NAMALWA (cell line): Measurements from ENCODE around the gene SUSD5.

Experiments
- DNase-seq: peaks from one replicate; pipeline ENCODE4 v3.0.0-alpha.2; 2015; ENCODE audit warnings: low spot score

Gene SUSD5

DNA sequence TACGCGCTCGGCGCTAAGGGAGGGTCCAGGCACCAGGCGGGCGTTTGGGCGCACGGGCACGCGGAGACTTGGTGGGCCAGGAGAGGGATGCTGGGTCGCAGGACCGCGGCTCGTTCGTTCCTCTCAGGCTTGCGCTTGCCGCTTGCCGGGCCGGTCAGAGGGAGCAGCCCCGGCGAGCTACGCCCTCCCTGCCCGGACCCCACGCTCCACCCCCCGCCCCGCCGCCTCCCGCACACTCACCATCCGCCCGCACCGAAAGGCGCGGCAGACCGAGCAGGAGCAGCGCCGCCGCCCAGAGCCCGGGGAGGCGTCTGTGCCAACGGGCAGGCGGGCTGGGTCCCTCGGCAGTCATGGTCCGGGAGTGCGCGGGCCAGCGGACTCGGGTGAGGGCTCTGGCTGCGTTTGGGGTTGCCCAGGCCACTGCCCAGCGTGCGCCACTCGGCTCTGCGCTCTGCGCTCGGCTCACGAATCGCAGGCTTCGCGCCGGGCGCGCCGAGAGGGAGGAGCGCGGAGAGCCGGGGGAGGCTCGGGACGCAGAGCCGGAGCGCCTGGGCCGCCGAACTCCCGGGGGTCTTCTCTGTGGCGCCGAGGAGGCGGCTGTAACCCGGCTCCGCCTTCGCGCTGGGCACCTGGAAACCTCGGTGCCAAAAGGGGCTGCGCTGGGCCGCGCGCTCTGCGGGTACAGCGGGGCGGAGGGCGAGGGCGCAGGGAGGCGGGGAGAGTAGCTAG, at the start of gene SUSD5:
SUSD5 (minus strand) TSS at position 365 of the 729 bp plus-strand sequence; CDS start at position 352, 13 bp downstream.
- no peak for DNase-seq

DNA sequence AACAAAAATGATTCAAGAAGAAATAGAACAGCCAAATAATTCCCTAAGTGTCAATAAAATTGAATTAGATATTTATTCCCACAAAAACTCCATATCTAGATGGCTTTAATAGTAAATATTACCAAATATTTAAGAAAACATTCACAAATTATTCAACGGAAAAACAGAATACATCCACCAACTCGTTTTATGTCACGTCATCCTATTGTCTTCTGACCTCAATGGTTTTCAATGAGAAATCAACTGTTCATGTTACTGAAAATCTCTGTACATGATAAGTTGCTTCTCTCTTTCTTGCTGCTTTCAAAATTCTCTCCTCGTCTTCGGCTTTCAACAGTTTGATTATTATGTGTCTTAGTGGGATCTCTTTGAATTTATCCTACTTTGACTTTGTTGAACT, 41.5 kb upstream of the SUSD5 start:
- DNase-seq = no peak

DNA sequence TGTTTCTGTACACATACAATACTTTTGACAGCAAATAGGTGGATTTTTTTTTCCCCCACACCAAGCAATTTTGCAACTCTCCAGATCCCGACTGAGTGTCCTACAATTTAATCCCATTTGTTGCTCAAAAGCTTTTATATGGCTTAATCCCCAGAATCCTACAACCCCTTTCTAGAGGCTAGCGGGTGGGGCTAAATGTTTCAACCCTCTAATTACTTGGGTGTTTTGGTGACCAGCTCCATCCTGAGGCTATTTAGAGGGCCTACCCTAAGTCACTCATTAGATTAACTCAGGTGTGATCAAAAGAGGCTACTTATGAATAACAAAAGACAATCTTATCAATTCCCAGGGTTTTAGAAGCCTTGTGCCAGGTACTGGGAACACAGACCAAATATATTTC, 37.6 kb upstream of the SUSD5 start:
- no peak for DNase-seq

DNA sequence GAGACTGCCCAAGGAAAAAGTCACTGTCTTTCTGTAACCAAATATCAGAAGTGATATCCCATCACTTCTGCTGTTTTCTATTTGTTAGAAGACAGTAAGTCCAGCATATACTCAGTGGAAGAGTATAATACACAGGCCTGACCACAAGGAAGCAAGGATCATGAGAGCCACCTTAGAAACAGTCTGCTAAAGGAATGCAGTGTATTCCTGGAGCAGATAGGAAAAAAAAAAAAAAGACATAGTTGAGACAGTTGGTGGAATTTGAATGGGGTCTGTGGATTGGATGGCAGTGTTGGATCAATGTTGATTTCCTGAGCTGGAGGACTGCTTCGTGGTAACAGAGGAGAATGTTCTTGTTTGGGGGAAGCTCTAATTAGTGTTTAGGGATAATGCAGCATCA, 32.1 kb upstream of the SUSD5 start:
- no peak for DNase-seq

DNA sequence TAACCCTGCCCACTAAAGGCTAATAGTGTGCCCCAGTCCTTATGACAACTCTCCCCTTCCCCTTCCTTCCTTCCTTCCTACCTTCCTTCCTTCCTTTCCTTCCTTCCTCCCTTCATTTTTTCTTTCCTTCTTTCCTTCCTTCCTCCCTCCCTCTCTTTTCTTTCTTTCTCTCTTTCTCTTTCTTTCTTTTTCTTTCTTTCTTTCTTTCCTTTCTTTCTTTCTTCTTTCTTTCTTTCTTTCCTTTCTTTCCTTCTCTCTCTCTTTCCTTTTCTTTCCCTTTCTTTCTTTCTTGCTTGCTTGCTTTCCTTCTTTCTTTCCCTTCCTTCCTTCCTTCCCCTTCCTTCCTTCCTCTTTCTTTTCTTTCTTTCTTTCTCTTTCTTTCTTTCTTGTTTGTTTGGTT, 28.2 kb upstream of the SUSD5 start:
- DNase-seq = no peak

DNA sequence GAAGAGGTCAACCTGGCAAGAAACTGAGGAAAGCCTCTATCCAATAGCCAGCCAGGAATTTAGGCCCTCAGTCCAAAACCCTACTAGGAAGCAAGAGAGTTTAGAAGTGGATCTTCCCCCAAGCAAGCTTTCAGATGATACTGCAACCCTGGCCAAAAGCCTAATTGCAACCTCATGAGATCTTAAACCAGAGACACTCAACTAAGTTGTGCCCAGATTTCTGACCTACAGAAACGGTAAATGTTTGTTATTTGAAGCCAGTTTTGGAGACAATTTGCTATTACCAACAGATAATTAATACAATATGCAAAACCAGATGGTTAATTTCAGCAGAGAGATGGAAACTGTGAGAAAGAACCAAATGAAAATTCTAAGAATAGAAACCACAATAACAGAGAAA, 21.7 kb upstream of the SUSD5 start:
- no peak for DNase-seq

DNA sequence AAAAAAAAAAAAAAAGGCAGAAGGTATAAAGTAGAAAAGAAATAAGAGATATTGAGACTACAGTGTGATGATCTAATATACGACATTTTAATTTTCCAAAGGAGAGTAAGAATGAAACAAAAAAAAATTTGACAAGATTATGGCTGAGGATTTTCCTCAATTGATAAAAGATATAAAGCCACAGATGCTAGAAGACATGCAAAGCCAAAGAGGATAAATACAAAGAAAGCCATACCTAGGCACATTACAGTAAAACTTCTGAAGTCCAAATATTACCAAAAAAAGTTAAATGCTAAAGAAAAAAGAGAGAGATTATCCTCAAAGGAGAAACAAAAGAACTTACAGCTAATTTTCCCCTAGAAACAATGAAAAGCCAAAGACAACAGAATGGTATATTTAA, 20.3 kb upstream of the SUSD5 start:
- no peak for DNase-seq

DNA sequence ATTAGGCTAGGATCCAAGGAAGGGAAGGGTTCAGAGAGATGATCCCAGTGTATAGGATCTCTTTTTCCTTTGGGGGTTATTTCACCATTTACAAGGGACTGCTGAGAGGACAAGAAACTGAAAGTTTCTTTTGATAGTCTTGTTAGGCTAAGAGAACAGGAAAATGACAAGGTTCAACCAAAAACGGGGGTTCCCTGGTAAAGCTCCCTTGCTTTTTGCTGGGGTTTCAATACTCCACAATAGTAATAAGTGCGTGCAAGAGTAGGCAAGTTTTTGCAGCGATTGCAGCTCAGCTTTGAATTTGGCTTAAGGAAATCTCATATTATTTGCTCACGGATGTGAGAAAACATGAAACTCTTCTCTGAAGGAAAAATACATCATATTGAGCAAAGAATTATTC, 18.8 kb upstream of the SUSD5 start:
- no peak for DNase-seq

DNA sequence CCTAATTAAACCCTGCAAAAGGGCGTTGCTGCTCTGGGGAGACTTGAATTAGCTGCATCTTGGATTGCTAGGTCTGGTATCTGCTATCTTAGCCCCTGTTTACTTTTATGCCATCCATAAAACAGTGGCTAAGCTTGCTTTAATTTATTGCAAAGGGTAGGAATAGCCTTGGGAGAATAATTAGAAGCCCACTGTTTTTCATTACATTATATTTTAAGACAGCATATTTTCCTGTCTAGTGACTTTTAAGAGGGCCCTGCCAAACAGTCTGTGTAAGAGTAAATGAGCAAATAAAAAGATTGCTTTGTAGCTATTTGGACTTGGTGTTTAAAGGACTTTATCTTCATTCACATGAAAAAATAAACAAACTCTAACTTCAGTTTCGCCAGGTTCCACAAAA, 17.4 kb upstream of the SUSD5 start:
- DNase-seq = no peak

DNA sequence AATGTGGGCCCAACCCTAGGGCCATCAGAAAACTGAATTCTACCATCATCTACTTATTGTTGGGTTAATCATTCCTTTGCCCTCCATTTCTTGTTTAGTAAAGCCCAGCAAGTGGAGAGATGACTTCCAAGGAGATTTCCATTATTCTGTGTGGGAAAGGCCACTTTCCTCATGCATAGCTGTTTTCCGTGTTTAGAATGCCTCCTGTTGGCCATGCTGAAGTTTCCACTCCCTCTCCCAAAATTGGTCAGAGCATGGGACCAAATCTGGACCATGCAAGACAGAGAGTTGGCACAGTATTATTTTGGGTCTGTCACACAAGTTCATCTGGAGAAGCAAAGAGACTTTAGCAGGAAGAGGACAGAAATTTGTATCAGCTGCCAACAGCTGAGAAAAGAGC, 15.3 kb upstream of the SUSD5 start:
- no peak for DNase-seq

DNA sequence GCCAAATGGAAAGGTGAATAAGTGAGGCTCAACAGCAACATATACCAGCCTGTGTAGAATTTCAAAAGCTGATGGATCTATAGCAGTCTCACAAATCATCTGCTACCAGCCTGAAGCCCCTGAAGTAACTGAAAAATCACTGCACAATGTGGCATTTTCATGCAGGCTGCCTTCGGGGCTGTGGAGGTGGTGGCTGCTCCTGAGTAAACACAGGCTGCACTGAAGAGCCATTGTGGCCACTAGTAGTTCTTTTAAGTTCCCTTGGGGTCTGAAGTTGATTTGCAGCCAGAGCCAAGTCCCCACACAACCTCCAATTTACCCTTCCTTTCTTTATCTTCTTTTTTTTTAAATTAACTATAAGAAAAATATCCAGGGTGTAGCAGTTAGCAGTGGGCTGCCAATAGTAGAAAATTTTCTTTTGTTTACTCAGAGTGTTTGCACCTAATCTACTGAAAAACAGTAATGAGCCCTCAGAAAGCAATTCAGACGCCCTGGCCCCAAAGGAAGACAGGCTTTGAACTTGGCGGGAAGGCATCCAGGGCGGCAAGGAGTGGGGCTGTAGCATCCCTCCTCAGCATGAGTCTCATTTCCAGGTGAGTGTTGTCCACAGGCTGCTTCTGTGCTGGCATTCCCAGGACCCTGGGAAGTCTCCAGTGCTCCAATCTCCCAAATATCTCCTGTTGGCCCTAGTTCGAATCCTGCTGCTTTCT, 13.3 kb upstream of the SUSD5 start:
- no peak for DNase-seq

DNA sequence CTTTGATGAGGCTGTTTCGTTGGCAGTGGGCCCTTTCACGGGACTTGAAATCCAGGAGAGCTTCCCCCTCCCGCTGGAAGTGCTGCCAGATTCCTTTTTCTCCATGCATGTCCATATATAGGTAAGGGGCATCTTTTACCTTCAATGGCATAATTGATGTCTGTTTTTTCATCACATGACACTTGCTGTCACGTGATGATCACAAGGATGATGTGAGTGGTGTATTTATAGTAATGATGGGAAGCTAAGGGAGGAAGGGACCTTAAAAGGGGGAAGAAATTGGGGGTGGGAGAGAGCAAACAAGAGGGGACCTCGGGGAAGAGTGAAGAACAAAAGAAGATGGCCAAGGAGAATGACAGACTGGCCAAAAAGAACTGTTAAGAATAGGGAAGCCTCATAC, 11.3 kb upstream of the SUSD5 start:
- no peak for DNase-seq

DNA sequence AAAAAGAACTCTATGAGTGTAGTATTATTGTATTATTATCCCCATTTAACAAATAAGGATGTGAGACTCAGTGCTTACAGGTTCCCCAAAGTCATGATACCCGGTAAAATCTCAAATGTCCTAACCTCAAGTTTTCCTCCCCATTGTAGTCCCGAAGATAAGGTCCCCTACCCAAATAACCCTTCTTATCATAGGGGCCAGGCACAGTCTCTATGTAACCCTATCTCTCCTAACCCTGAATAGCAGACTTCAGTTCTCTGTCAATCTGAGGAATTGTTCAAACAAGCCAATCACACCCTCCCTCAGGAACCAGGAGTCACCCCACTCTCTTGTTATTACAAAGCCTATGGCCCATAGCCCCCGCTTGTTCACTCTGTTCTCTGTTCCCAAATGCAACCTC, 10.5 kb upstream of the SUSD5 start:
- no peak for DNase-seq

DNA sequence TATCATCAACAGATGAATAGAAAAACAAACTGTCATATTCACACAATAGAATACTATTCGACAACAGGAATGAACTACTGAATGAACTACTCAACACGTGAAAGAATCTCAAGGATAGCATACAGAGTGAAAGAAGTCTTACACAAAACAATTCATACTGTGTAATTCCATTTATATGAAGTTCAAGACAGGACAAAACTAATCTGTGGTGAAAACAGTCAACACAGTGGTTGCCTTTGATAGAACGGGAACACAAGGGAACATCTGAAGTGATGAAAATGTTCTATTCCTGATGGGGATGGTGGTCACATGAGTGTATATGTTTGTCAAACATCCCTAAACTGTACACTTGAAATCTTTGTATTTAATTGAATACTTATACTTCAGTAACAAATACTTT, 2.6 kb upstream of the SUSD5 start:
- DNase-seq = no peak

DNA sequence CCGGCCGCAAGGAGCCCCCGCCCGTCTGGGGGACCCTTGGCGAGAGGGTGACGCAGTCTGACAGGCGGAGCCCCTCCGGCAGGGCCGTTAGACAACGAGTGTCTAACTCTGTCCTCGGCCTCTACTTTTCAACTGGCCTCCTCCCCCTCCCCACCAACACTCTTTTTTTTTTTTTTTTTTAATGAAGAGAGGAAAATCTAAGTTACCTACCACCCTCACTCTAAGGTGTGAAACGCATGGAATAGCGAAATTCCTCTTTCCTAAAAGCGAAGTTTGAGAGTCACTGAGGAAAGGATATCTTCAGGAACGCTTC, 521 bp upstream of the SUSD5 start:
- no peak for DNase-seq

DNA sequence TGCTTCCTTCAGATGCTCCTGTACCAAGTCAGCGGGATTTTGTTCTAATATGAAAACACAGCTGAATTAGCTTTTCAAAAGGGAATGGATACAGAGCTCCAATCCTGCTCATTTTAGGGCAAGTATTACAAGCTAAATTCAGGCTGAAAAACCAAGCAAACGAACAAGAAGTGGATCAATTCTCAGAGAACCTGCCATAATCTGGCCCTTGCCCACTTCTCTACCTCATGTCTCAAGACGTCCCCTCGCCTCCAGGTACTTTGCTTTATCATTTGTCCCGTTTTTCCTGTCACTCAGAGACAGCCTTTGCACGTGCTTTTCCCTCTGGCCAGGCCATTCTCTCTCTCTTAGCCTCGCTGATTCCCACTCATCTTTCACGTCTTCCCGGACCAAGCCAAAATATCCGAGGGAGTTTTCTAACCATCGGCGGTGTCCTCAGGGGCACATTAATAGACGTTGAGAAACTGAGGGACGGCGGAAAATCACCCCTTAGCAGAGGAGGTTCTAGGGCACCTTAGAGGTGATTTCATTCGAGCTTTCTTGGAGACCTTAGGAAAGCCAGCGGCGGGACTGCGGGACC, 654 bp downstream of the SUSD5 start:
- DNase-seq = no peak

DNA sequence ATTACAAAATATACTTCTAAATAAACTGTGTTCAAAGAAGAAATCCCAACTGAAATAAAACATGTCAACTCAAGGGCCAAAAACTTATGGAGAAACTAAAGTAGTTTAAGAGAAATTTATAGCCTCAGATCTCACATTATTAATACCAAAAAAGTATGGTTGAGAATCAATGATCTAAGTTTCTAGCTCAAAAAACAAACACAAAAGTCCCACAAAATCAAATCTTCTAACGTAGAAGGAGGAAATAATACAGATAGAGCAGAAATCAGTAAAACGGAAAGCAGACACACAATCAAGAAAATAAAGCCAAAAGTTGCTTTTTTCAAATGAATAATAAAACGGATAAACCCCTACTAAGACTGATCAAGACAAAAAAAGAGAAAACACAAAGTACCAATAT, 2.9 kb downstream of the SUSD5 start:
- DNase-seq = no peak

DNA sequence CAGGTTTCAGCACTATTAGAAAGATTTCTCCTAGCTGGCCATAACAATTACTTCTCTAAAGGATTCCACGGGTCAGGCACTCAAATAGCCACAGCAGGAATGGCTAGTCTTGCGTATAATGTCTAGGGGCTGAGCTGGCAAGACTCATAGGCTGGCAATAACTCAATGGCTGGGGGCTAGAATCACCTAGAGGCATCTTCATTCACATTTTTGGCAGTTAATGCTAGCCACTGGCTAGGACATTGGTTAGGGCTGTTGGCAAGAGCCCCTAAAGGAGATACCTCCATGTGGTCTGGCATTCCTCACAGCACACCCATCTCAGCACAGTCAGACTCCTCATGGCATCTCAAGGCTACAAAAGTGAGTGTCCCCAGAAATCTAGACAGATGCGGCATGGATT, 6.2 kb downstream of the SUSD5 start:
- no peak for DNase-seq

DNA sequence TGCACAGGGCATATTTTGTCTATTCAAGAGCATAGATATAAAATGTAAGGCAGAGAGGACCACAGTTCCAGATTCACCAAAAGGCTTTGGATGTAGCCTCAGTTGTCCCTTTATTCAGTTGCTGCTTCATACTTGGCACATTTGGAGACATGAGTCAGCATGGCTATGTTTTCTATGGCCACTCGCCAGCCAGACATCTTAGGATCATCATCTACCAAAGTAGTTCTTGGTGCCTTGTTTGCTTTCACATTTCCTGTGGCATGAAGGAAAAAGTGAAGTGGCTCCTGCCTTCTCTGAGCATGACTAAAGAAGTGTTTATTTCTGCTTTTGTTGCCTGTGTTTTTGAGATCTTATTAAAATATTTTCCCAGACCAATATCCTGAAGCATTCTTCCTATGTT, 7.2 kb downstream of the SUSD5 start:
- no peak for DNase-seq

DNA sequence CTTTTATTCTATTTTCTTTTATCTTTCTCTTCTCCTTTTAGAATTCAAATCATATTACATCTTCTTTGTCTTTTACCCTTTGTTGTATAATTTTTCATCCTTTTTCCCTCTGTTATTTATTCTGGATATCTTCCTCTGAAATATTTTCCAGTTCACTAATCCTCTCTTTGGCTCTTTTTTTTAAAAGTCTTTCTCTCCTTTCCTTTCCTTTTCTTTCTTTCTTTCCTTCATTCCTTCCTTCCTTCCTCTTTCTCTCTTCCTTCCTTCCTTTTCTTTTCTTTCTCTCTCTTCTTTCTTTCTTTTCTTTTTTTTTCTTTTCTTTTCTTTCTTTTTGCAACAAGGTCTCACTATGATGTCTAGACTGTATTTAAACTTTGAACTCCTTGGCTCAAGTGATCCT, 9.3 kb downstream of the SUSD5 start:
- DNase-seq = no peak

DNA sequence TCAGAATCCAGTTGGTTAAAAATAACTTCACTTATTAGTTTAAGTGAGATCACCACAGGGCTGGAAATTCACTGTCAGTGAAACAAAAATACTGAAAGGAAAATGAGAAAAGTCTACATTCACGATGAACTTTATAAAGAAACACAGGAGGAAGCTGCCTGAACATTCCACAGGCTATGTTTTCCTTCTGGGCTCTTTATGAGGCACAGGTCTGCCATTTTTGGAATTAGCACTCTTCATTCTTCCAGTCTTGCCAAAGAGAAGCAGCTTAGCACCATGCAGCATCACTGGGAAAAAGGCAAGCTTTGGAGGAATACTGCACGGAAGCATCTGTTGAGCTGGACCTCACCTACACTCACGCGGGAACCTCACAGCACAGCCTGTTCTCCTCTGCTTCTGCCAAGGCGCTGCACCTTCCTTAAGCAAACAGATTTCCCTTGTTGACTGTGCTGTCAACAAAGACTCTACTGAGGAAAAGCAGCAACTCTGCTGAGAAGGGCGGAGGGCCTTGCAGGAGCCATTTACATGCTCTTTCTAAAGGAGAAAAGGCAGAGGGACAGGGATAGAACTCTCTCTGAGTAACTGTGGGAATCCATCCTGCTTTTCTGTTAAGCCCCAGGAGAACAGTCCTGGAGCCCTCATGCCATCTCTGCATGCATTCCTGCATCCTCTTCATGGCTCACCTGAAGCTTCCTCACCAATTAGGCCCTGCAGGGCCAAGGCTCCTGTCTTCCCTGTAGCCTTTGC, 15.7 kb downstream of the SUSD5 start:
- DNase-seq = no peak

DNA sequence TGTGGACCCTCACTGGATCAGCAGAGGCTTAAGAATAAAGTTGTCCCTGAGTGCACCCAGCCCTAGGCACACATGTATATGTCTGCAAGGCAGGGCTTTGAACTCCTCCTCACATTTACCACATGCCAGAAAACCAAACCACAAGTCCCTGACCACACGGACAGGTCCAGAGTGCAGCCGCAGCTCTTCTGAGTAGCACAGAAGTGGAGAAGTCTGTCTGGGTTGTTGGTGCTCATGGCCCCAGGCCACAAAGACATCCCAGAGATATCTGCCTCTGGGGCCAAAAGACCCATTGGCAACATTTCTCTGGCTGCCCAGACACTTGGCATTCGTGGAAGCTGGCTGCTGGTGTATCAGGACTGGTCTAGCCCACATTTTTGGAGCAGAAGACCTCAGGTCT, 17.4 kb downstream of the SUSD5 start:
- DNase-seq = no peak

DNA sequence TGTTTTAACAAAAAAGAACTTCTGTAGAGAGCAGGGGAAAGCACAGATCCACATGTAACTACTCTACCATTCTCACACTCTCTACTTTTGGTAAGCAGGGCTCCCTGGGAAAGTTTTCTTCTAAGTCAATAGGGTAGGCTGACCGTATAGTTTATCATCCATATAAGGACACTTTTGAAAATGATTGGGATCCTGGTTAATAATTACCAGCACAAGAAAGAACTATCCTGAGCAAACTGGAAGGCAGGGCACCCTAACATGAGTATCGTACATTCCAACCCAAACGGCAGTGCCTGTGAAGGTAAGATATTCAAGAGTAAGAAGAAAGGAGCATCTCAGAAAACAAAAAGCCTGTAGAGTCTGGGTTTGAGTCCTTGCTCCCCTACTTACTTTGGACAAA, 22.1 kb downstream of the SUSD5 start:
- no peak for DNase-seq
